ENCODE data around the gene SPEG.

DNA sequence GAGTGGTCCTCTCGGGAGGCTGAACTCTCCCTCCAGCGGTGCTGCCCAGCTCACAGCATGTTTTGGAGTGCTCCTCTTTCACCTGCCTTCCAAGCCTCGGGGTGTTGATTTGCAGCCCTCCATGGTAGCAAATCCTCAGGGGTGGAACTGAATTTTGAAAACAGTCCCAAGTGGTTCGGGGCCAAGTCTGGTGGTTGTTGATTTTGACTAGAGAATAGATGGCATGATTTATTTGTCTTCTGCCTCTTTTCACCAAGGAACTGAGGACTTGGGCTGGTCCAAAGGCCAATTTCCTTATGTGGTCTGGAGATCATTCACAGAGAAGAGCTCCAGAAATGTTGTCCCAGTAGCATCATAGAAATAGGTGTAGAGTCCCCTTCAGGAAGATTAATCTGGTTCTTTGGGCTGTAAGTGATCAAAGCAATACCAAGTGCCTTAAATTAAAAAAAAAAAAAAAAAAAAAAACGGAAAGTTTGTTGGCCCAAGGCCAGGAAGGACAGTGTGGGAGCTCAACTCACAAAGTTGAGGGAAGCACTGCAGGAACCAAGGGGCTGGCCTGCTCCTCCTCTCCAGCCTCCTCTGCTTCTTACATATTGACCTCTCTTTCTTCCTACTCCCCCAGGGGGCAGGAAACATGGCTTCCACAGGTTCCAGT is 18.9 kb upstream of the SPEG start:
- TF ChIP-seq ZNF565 (CRISPR knock-in tag; conservative IDR thresholded peaks at IDR 0.05; ENCODE audit: low read depth) (no peak), TCF4 (CRISPR knock-in tag; IDR thresholded peaks at IDR 0.05; ENCODE audit: borderline replicate concordance) (no peak), ZFP30 (CRISPR knock-in tag; IDR thresholded peaks at IDR 0.05) (no peak), ZNF8 (CRISPR knock-in tag; IDR thresholded peaks at IDR 0.05) (no peak)
- TF ChIP-seq, protein P1, sequence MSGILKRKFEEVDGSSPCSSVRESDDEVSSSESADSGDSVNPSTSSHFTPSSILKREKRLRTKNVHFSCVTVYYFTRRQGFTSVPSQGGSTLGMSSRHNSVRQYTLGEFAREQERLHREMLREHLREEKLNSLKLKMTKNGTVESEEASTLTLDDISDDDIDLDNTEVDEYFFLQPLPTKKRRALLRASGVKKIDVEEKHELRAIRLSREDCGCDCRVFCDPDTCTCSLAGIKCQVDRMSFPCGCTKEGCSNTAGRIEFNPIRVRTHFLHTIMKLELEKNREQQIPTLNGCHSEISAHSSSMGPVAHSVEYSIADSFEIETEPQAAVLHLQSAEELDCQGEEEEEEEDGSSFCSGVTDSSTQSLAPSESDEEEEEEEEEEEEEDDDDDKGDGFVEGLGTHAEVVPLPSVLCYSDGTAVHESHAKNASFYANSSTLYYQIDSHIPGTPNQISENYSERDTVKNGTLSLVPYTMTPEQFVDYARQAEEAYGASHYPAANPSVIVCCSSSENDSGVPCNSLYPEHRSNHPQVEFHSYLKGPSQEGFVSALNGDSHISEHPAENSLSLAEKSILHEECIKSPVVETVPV (CRISPR knock-in tag; IDR thresholded peaks at IDR 0.05) = no peak

Measured in SK-N-SH treated with all-trans-retinoic acid at 6 μM for 48 hours (cell line).